Breast epithelium (tissue), 3 donors: ENCODE data around the gene FRMD6.

ENCODE experiments used
- CTCF ChIP-seq, 3 donors: fragments of 450-650 bp; IDR thresholded peaks; one replicate each; pipeline ENCODE4 v1.5.1; 2016 to 2017; ENCODE audit warnings: antibody characterized with exemption in 3 of 3, mild to moderate bottlenecking in 3 of 3, moderate library complexity in 3 of 3
- POLR2A ChIP-seq: fragments of 450-650 bp; IDR thresholded peaks from one replicate; pipeline ENCODE4 v1.6.1; 2016; ENCODE audit warnings: antibody characterized with exemption, mild to moderate bottlenecking, moderate library complexity
- POLR2AphosphoS5 ChIP-seq, 3 donors: sonication (generic); formaldehyde crosslinking; IDR thresholded peaks; one replicate each; pipeline ENCODE4 v1.6.1; 2017; ENCODE audit warnings: antibody characterized with exemption in 3 of 3

GRCh38 chr14:51677266-51677665 is 25.6 kb downstream of the FRMD6 start:
- TF ChIP-seq CTCF (IDR thresholded peaks at IDR 0.05) (no peak), POLR2A (no peak), POLR2AphosphoS5 (IDR thresholded peaks at IDR 0.05) (no peak)
